NB4 (cell line): Measurements from ENCODE around the gene PHACTR1.

Source experiments
- DNase-seq: peaks from one replicate; pipeline ENCODE4 v3.0.0; 2010; ENCODE audit warnings: low read depth
- H3K4me3 ChIP-seq: one replicate; pipeline ENCODE4 v1.5.1; 2011; ENCODE audit warnings: mild to moderate bottlenecking, low read depth, low read length, moderate library complexity
- CTCF ChIP-seq: IDR thresholded peaks from one replicate; pipeline ENCODE4 v1.5.1; 2012; ENCODE audit warnings: low read depth, low read length
- MAX ChIP-seq: IDR thresholded peaks from 2 replicates; pipeline ENCODE4 v1.6.1; 2011; ENCODE audit warnings: low read depth, low read length
- MYC ChIP-seq: IDR thresholded peaks from 2 replicates; pipeline ENCODE4 v1.6.1; 2011; ENCODE audit warnings: low read depth, low read length
- POLR2A ChIP-seq: IDR thresholded peaks from 2 replicates; pipeline ENCODE4 v1.6.1; 2011; ENCODE audit warnings: mild to moderate bottlenecking; ENCODE audit not compliant: insufficient read length; ENCODE audit errors: extremely low read depth

PHACTR1 gene

GRCh38 chr6:13187692-13188091, 471.1 kb downstream of the PHACTR1 start:
- H3K4me3 ChIP-seq: no peak overlapping the region
- TF ChIP-seq CTCF (no peak), MYC (no peak), POLR2A (no peak), MAX (no peak)
- DNase-seq: no peak

- TF ChIP-seq MAX (no peak), CTCF (no peak), MYC (no peak), POLR2A (no peak)
- DNase-seq: no peak
- no peak overlapping the region for H3K4me3 ChIP-seq
Measured at GRCh38 chr6:13188306-13188705, 471.7 kb downstream of the PHACTR1 start.

GRCh38 chr6:13189710-13190109, 473.1 kb downstream of the PHACTR1 start:
- no peak for DNase-seq
- no peak overlapping the region for H3K4me3 ChIP-seq
- TF ChIP-seq MAX (no peak), POLR2A (no peak)

GRCh38 chr6:13190376-13190775, 473.8 kb downstream of the PHACTR1 start:
- H3K4me3 ChIP-seq: no peak overlapping the region
- no peak for TF ChIP-seq CTCF
- no peak for TF ChIP-seq MAX
- no peak for TF ChIP-seq POLR2A
- TF ChIP-seq MYC: no peak
- no peak for DNase-seq

- DNase-seq: no peak
- H3K4me3 ChIP-seq: no peak overlapping the region
- TF ChIP-seq MAX: no peak
- no peak for TF ChIP-seq MYC
- no peak for TF ChIP-seq CTCF
Measured at GRCh38 chr6:13191461-13191860, 474.9 kb downstream of the PHACTR1 start.

GRCh38 chr6:13194852-13195251, 478.3 kb downstream of the PHACTR1 start:
- no peak overlapping the region for H3K4me3 ChIP-seq
- DNase-seq: peak; percentile 60
- TF ChIP-seq CTCF (peak; percentile 61), POLR2A (no peak), MAX (0 out of 2 replicates have a peak, but pooled peaks have one; percentile 8), MYC (no peak)
